HG03196 (cell line): ENCODE measurements around the gene SPATA16.
"Not testable (repeated sequence)": the region's sequence is repeated elsewhere in the genome, so short reads cannot be mapped to it uniquely, and the experiment has no call there.

Source experiments
- ATAC-seq: cut with Tn5 transposase; IDR thresholded peaks from one replicate; pipeline ENCODE4 v1.9.1; 2021; ENCODE audit not compliant: unreplicated experiment

Gene SPATA16

GRCh38 chr3:172892158-172892557 is 248.9 kb downstream of the SPATA16 start:
- ATAC-seq, result no peak

- no peak for ATAC-seq
Observed at GRCh38 chr3:172885704-172886103, 255.3 kb downstream of the SPATA16 start.

- no peak for ATAC-seq
Observed at GRCh38 chr3:172882563-172882962, 258.5 kb downstream of the SPATA16 start.

GRCh38 chr3:172879381-172879780 is 261.7 kb downstream of the SPATA16 start:
- ATAC-seq, result not testable (repeated sequence)

GRCh38 chr3:172877011-172877410 is 264.0 kb downstream of the SPATA16 start:
- no peak for ATAC-seq

GRCh38 chr3:172876297-172876696 is 264.7 kb downstream of the SPATA16 start:
- no peak for ATAC-seq

- ATAC-seq, result no peak
Observed at GRCh38 chr3:172875039-172875438, 266.0 kb downstream of the SPATA16 start.

- no peak for ATAC-seq
Observed at GRCh38 chr3:172869784-172870518, 271.1 kb downstream of the SPATA16 start.

GRCh38 chr3:172869368-172869771 is 271.7 kb downstream of the SPATA16 start:
- ATAC-seq, result no peak

GRCh38 chr3:172868582-172869200 is 272.3 kb downstream of the SPATA16 start:
- ATAC-seq, result no peak

- ATAC-seq, result not testable (repeated sequence)
Observed at GRCh38 chr3:172866726-172867350, 274.2 kb downstream of the SPATA16 start.

- ATAC-seq, result no peak
Observed at GRCh38 chr3:172859041-172859440, 282.0 kb downstream of the SPATA16 start.

GRCh38 chr3:172856795-172857742 is 284.0 kb downstream of the SPATA16 start:
- ATAC-seq, result no peak

- ATAC-seq, result no peak
Observed at GRCh38 chr3:172855037-172855436, 286.0 kb downstream of the SPATA16 start.

GRCh38 chr3:172853921-172854666 is 286.9 kb downstream of the SPATA16 start:
- ATAC-seq, result no peak

GRCh38 chr3:172853005-172853404 is 288.0 kb downstream of the SPATA16 start:
- ATAC-seq, result no peak

- no peak for ATAC-seq
Observed at GRCh38 chr3:172848910-172849309, 292.1 kb downstream of the SPATA16 start.

- ATAC-seq, result no peak
Observed at GRCh38 chr3:172847292-172847691, 293.7 kb downstream of the SPATA16 start.

GRCh38 chr3:172846706-172847105 is 294.3 kb downstream of the SPATA16 start:
- no peak for ATAC-seq

GRCh38 chr3:172846103-172846561 is 294.9 kb downstream of the SPATA16 start:
- ATAC-seq, result peak; percentile 70
